Inflammatory macrophage treated with lipopolysaccharide for 4 hours (primary cell): ENCODE data around the gene MCRS1.

Experiments
- DNase-seq: peaks from one replicate; pipeline ENCODE4 v3.0.0-alpha.2; 2020

Gene MCRS1

GRCh38 chr12:49512546-49512945 lies 55.4 kb downstream of the MCRS1 start:
- DNase-seq, result no peak

- no peak for DNase-seq
These were observed 56.5 kb downstream of the MCRS1 start for GRCh38 chr12:49511410-49511809.

- peak; percentile 27 for DNase-seq
These were observed 58.3 kb downstream of the MCRS1 start for GRCh38 chr12:49509681-49510080.
